ENCODE results near the gene OR2G3. TPM values are rescaled to one million over a fixed set of nuclear protein-coding genes. Genes with fewer than 3 reads are reported as not detected.

OR2G3 gene
- total RNA-seq, 4 donors from 2014 or later = not detected

DNA sequence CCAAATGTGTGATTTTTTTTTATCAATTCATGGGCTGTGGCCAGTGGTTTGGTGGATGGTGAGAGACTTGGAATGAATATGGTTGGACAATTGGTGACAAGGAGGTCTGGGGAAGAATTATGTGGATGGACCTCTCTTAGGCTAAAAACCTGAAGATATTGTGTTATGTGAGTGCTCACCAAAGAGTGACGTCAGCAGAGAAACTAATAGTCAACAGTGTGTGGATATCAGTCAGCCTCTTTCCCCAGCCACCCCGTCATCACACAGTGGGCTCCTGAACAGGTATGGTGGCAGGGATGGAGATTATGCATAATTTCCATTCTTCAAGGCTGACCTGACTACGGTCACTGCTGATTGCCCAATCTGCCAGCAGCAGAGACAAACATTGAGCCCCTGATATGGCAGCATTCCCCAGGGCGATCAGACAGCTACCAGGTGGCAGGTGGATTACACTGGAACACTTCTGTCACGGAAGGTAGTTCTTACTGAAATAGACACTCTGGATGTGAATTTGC lies 26.4 kb upstream of the OR2G3 start:
- TF ChIP-seq, protein P1, sequence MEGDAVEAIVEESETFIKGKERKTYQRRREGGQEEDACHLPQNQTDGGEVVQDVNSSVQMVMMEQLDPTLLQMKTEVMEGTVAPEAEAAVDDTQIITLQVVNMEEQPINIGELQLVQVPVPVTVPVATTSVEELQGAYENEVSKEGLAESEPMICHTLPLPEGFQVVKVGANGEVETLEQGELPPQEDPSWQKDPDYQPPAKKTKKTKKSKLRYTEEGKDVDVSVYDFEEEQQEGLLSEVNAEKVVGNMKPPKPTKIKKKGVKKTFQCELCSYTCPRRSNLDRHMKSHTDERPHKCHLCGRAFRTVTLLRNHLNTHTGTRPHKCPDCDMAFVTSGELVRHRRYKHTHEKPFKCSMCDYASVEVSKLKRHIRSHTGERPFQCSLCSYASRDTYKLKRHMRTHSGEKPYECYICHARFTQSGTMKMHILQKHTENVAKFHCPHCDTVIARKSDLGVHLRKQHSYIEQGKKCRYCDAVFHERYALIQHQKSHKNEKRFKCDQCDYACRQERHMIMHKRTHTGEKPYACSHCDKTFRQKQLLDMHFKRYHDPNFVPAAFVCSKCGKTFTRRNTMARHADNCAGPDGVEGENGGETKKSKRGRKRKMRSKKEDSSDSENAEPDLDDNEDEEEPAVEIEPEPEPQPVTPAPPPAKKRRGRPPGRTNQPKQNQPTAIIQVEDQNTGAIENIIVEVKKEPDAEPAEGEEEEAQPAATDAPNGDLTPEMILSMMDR (IDR thresholded peaks at IDR 0.05; ENCODE audit: low read depth) = no peak

DNA sequence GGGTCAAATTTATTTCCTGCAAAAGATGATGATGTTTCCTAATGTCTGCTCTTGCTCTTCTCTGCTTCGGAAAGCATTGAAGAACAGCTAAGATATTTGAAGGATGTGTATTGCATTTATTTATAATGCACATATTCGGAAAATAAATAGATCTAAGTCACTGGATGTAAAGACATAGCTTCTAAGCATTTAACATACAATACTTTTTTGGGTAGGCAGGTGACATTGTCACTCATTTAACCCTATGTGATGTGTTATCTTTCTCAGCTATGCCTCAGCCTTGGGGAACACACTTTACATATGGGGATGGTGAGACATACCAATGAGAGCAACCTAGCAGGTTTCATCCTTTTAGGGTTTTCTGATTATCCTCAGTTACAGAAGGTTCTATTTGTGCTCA lies 17.3 kb upstream of the OR2G3 start, which contains the start of gene OR2G2:
OR2G2 (plus strand) TSS at position 301 of the 400 bp plus-strand sequence; CDS start at position 301, 0 bp downstream.
- TF ChIP-seq, protein P1 (IDR thresholded peaks at IDR 0.05; ENCODE audit: low read depth) = no peak

DNA sequence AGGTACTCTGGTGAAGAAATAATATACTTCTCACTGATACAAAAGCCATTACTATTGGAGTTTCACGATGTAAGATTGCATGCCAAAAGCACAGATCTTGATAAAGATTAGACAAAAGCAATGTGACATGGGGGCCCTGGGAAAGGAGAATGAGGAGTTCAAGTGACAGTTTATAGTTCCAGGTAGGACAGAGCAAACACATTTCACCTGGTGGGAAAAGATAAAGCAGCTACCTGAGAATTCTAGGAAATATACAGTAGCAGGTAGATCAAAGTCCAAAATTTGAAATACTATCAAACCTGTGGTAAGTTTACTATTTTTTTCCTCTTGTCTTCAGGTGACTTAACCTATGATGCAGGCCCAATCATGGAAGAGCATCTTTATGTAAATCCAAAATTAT lies 8.0 kb downstream of the OR2G3 start:
- TF ChIP-seq, protein P1 (IDR thresholded peaks at IDR 0.05; ENCODE audit: low read depth) = no peak

DNA sequence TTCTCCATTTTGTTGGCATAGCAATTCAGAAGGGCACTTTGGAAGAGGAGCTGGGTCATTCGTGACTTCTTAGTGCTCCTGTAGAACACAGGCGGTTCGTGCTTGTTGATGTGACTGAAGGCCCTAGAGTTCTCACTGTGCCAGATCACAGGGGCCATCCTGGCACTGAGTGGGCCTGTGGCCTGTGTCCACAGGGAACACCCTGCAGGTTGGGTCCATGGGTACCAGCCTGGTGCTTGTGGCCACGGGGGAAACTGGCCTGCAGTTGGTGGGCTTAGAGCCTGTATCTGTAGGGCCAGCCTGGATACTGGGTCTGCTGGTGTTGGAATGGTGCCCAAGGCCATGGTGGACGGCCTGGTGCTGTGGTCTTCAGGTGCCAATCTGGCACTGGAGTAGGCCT lies 9.2 kb downstream of the OR2G3 start:
- TF ChIP-seq, protein P1 (IDR thresholded peaks at IDR 0.05; ENCODE audit: low read depth) = no peak

DNA sequence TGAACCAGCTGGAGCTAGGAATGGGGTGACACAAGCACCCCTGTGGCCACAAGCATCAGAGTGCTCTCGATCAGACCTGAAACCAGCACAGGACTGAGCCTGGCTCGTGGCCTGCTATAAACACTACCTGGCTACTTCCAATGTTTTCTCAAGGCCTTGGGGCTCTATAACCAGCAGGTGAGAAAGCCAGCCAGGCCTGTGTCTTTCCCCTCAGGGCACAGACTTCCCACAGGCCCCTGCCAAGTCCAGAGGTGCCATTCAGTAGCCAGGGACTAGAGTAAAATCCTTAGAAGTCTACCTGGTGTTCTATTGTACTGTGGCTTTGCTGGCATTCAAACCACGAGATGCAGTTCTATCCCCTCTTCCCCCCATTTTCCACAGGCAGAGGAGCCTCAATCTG lies 22.6 kb downstream of the OR2G3 start:
- TF ChIP-seq, protein P1 (IDR thresholded peaks at IDR 0.05; ENCODE audit: low read depth) = no peak

DNA sequence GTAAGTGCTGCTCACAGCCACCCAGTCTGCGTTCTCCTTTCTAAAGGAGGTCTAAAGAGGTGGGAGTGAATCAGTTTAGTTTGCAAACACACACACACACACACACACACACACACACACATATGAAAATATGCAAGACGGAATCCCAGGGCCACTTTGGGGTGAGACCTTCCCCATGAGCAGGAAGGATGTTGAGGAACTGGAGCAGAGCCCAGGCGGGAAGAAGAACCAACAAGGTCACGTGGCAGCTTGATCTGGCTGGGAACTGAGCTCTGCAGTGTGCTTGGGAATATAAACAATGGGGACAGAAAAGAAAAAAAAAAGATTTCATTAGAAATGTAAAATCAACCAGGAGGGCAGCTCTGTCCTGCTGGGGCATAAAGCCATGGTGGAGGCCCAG lies 32.6 kb downstream of the OR2G3 start:
- TF ChIP-seq, protein P1 (IDR thresholded peaks at IDR 0.05; ENCODE audit: low read depth) = no peak

DNA sequence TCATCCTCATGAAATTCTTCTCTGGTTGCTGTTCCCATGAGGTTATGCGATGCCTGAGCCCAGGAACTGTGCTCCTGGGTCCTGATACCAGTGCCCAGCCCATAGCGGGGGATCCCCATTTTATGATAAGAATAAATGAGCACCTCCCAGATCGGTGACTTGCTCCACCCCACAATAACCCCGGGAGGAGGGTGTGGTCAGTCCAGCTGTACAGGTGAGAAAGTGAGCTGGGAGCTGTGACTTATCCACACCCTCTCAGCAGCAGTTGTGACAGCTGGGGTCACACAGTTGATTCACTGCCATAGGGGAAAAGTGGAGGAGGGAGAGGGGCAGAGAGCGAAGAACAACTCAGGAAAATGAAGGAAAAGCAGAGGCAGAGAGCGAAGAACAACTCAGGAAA lies 33.4 kb downstream of the OR2G3 start:
- TF ChIP-seq, protein P1 (IDR thresholded peaks at IDR 0.05; ENCODE audit: low read depth) = no peak

Measured in subcutaneous adipose tissue (tissue), 4 donors.